Tibial artery (tissue), 4 donors: ENCODE data around the gene L3MBTL3.
"Not testable (repeated sequence)": the region's sequence is repeated elsewhere in the genome, so short reads cannot be mapped to it uniquely, and the experiment has no call there.

Source experiments
- DNase-seq, 2 donors: peaks; one replicate each; pipeline ENCODE4 v3.0.0-alpha.2; 2019
- H3K27ac ChIP-seq, 2 donors: fragments of 200-600 bp; sonication (generic) in 1 of 2; 1 replicate in 1 of 2; 2 replicates in 1 of 2; pipeline ENCODE4 v1.5.1; 2018 to 2019; ENCODE audit warnings: mild to moderate bottlenecking in 1 of 2
- H3K27me3 ChIP-seq, 2 donors: fragments of 200-600 bp; sonication (generic) in 1 of 2; one replicate each; pipeline versions ENCODE4 v1.5.1 to v1.6.0; 2016 to 2019
- H3K36me3 ChIP-seq, 3 donors: fragments of 200-600 bp; sonication (generic) in 2 of 3; one replicate each; pipeline ENCODE4 v1.5.1; 2016 to 2019; ENCODE audit warnings: mild to moderate bottlenecking in 2 of 3
- H3K4me1 ChIP-seq, 4 donors: fragments of 200-600 bp; sonication (generic) in 2 of 4; 1 replicate in 3 of 4; 2 replicates in 1 of 4; pipeline ENCODE4 v1.5.1; 2016 to 2019
- H3K4me3 ChIP-seq, 2 donors: fragments of 200-600 bp; sonication (generic) in 1 of 2; 1 replicate in 1 of 2; 2 replicates in 1 of 2; pipeline ENCODE4 v1.5.1; 2018 to 2019; ENCODE audit warnings: mild to moderate bottlenecking in 2 of 2
- H3K9me3 ChIP-seq, 3 donors: fragments of 200-600 bp; sonication (generic) in 1 of 3; one replicate each; pipeline ENCODE4 v1.5.1; 2016 to 2019
- CTCF ChIP-seq, 2 experiments: fragments of 200-600 bp in 1 of 2; fragments of 450-650 bp in 1 of 2; IDR thresholded peaks; one replicate each; pipeline ENCODE4 v1.5.1; 2017 to 2019; ENCODE audit warnings: antibody characterized with exemption in 2 of 2, mild to moderate bottlenecking in 1 of 2, moderate library complexity in 1 of 2
- intact Hi-C: fragments of 100-400 bp; cut with DNase I; formaldehyde crosslinking; loops from one replicate; pipeline ENCODE4 v1.15.0; 2023; ENCODE audit warnings: low total_unique reads

The L3MBTL3 gene

GRCh38 chr6:130167655-130168054 is 149.3 kb downstream of the L3MBTL3 start:
- TF ChIP-seq CTCF (IDR thresholded peaks at IDR 0.05), result no peak
- Histone ChIP-seq H3K4me3 (no peak overlapping the region), H3K9me3 (no peaks in the 10 kb centered on the region), H3K36me3 (no peaks in the 10 kb centered on the region), H3K27ac (no peak overlapping the region), H3K27me3 (no peaks in the 10 kb centered on the region), H3K4me1 (no peaks in the 10 kb centered on the region)
- DNase-seq, result no peak
- intact Hi-C loops, result no loop called here

- H3K4me3 ChIP-seq, H3K27me3 ChIP-seq, H3K9me3 ChIP-seq, H3K4me1 ChIP-seq, intact Hi-C loops, DNase-seq, H3K27ac ChIP-seq, H3K36me3 ChIP-seq: not testable (repeated sequence)
These were observed 151.8 kb downstream of the L3MBTL3 start for GRCh38 chr6:130170160-130170559.

GRCh38 chr6:130173377-130174004 is 155.1 kb downstream of the L3MBTL3 start:
- H3K27me3 ChIP-seq, H3K9me3 ChIP-seq, H3K4me1 ChIP-seq, H3K27ac ChIP-seq, intact Hi-C loops, H3K4me3 ChIP-seq, DNase-seq, H3K36me3 ChIP-seq: not testable (repeated sequence)

- no peak overlapping the region for H3K4me3 ChIP-seq
- no peaks in the 10 kb centered on the region for H3K36me3 ChIP-seq
- no peak for TF ChIP-seq CTCF (IDR thresholded peaks at IDR 0.05)
- no peaks in the 10 kb centered on the region for H3K27me3 ChIP-seq
- intact Hi-C loops, result no loop called here
- no peak overlapping the region for H3K27ac ChIP-seq
- H3K4me1 ChIP-seq, result no peaks in the 10 kb centered on the region
- DNase-seq, result no peak
- H3K9me3 ChIP-seq, result no peaks in the 10 kb centered on the region
These were observed 158.0 kb downstream of the L3MBTL3 start for GRCh38 chr6:130176378-130176777.

GRCh38 chr6:130178692-130179091 is 160.3 kb downstream of the L3MBTL3 start:
- TF ChIP-seq CTCF (IDR thresholded peaks at IDR 0.05), result no peak
- Histone ChIP-seq H3K4me3 (no peak overlapping the region), H3K36me3 (no peaks in the 10 kb centered on the region), H3K9me3 (no peaks in the 10 kb centered on the region), H3K27ac (no peak overlapping the region), H3K4me1 (no peaks in the 10 kb centered on the region), H3K27me3 (no peaks in the 10 kb centered on the region)
- intact Hi-C loops, result no loop called here
- DNase-seq, result no peak

- TF ChIP-seq CTCF (IDR thresholded peaks at IDR 0.05), result no peak
- DNase-seq, result no peak
- no peak overlapping the region for H3K4me3 ChIP-seq
- no peak overlapping the region for H3K27ac ChIP-seq
- H3K4me1 ChIP-seq, result no peaks in the 10 kb centered on the region
- no peaks in the 10 kb centered on the region for H3K27me3 ChIP-seq
- H3K36me3 ChIP-seq, result no peaks in the 10 kb centered on the region
- intact Hi-C loops, result no loop called here
- no peaks in the 10 kb centered on the region for H3K9me3 ChIP-seq
These were observed 164.1 kb downstream of the L3MBTL3 start for GRCh38 chr6:130182466-130182865.
